GF-D8 (cell line): Measurements from ENCODE around the gene ATXN2.

Experiments used
- DNase-seq: peaks from one replicate; lab custom pipeline; 2025; lab: John Stamatoyannopoulos, UW

Gene ATXN2

DNA sequence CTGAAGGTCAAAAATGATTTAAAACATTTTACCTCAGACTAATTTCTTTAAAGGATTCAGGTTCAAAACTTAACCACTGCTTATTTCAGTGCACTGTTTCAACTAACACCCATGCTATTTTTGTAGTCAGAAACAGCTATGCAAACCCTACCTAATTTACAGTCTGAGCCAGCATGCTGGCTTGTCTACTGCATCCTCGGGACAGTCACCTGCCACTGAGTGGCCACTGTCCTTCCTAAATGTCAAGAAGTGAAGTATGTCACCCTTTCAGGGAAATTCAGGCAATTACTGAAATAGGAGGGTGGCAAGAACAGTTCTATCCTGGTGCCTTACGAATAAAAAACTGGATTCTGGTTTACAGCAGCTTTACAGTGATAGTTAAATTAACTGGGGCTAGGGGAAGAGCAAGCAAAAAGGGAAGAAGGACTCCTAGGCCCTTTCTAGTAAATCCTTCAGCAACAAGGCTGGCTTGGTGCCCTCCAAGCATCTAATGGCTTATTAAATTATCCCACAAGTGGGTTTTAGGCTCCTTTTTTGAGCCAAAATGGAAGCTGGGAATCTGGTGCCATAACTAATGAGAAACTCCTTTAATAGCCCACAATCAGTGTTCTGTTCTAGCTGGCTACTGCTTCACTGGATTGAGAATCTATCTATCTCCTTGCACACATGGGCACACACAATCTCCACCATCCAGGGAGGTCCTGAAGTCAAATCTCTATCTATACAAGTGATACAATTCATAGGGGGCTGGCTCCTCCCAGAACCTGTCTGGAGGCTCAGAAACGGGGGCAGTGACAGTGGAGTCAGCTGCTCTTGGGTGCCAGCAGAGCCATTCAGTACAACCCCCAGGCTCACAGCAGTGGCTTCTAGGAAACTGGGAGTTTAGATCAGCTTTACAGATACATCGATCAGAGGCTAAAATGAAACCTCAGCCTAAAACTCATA, 150.0 kb downstream of the ATXN2 start:
- DNase-seq = no peak

DNA sequence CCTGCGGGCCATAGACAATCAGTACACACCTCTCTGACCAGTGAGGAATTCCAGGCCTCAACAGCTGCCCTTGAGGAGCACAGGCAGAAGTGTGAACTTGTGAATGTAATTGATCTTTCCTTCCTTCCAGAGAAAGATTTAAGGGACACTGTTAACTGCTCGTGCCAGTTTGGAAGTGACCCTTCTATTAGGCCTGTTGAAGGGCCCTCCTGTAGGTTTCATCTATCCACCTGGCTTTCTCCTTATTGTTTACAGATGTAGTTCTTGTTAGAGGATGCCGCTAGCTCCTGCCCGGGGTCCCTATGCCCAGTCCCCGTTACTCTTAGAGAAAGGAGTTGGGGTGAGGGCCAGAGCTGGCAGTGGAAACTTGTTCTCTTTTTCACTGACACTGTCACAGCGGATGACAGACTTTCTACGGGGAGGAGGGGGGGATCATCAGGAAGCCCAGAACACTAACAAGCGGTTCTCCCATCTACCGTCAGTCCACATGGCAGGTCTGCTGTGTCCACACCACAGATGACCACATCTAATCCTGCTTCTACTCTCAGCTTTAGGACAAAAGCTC, 150.8 kb downstream of the ATXN2 start:
- DNase-seq = no peak

DNA sequence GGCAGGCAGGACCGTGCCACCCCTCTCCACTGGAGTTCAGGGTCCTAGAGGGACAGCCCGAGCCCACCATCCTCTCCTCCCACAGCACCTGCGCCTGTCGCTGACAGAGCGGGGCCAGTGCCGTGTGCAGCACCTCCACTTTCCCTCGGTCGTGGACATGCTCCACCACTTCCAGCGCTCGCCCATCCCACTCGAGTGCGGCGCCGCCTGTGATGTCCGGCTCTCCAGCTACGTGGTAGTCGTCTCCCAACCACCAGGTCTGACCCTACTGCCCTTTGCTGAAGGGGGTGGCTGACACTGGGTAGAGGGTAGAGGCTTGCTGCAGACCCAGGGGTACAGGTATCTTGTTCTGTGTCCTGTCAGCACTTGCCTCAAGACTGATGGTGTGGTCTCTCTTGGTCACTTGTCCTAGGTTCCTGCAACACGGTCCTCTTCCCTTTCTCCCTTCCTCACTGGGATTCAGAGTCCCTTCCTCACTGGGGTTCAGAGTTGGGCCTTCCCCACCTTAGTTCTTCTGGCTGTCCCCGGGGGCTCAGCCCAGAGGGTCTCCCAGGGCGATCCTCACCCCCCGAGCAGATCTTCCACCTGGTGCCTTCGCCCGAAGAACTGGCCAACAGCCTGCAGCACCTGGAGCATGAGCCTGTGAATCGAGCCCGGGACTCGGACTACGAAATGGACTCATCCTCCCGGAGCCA, 151.4 kb downstream of the ATXN2 start:
- no peak for DNase-seq

DNA sequence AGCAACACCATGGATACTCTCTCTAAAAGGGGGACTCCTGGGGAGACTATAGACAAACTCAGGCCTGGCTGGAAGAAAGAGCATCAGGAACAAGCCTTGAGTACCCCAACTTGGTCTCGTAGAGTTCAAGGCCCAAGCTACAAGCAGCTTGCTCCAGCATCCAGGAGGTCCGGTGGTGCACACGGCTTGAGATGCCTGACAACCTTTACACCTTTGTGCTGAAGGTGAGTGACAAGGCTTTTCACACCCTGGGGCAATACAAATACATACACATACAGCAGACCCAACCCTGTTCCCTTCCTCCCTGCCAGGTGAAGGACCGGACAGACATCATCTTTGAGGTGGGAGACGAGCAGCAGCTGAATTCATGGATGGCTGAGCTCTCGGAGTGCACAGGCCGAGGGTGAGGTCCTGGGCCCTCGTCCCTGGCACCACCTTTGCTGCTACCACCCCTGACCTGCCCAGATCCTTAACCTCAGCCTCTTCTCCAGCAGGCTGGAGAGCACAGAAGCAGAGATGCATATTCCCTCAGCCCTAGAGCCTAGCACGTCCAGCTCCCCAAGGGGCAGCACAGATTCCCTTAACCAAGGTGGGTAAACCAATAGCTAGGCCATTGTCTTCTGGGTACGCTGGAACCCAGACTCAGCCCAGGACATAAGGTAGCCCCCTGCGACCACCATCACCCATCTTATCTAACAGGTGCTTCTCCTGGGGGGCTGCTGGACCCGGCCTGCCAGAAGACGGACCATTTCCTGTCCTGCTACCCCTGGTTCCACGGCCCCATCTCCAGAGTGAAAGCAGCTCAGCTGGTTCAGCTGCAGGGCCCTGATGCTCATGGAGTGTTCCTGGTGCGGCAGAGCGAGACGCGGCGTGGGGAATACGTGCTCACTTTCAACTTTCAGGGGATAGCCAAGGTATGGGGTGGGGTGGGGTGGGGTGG, 152.2 kb downstream of the ATXN2 start:
- no peak for DNase-seq

DNA sequence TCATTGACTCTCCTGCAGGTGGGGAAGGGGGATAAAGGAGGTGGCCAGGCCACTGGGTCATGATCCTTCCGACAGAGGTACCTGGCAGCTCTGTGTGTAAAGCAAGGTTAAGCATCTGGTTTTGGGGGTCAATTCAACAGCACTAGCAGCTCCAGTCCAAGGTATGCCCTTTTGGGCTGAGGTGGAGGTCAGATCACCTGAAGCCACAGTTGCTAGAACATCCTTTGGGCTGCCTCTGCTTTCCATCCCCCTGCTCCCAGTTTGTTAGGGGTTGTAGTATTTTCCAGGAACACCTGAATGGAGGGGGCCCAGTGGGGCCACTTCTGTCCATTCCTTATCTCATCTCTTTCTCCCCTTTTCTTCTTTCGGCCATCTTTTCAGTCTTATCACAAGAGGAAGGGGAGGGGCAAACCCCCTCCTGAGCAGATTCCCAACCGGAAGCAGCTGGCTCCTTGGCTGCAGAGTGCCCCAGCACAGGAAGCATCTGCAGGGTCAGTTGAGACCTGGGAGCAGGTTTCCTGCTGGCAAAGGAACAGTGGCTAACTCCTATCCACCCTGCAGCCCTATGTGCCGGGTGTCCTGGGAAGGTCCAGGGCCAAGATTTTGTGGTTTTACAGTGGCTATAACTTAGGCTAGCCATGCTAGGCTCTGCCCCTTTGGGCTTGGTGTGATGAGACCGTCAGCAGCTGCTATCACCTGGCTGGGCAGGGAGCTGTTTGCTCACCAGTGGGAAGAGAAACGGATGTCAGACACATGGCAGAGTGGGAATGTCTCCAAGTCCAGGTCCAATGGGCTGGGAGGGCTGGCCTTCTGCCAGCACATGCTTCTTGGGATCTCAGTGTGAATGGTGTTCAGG, 153.2 kb downstream of the ATXN2 start:
- DNase-seq = peak; percentile 32

DNA sequence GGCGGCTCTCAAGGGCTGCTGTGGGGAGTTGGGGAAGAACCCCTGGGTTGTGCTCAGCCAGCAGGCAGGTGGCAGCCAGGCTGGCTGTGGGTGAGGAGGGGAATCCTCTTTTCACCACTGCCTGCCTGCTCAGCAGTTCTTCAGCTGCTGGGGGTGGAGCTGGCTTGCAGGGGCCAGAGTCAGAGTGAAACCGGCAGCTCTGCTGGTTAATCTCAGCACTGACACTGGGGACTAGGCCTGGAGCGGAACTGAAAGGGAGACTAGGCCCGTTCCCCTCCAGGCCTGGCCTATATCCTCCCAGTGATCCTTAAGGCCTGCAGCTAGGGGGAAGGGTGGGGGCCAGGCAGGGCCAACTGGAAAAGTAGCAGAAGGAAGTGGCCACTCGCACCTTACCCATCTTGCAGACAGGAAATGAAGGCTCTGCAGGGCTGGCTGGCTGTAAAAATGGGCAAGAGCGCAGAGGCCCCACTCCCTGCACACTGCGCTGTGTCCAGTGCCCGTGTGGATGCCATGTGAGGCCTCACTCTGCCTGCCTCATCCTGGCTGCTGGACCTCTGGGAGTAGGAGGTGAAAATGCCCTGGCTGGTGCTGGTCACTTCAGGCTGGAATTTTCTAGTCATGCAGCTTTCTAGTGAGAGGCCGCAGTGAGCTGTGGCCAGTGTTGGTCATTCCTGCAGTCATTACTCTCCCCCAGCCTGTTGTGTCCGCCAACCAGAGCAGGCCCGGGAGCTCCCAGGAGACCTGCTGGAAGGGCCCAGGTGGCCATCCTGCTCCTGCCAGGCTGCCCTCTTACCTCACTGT, 154.0 kb downstream of the ATXN2 start:
- DNase-seq = peak; percentile 60

DNA sequence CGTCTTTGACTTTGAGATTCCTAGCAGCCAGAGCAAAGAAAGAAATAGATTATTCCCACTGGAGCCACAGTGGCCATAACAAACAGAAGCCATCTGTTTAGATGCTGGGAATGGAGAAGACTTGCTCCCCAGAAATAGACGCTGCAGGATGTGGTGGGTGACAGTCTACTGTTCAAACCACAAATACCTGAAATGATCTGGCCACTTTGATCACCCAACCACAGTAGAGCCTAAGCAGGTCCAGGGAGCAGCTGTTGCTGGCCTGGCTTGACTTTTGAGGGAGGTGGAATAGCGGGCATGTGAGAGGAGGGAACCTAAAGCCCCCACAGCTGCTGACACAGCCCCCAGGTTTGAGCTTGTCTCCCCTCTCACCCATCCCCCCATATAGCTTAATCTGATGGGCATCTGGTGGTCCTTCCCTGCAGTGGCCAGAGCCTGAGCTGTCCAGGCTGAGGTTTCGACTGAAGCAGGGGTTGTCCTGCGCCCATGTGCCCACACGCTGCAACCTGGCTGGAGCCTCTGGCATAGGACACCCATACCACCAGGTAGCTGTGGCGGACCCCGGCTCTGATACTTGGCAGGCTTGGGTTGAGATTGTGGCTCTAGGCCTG, 154.7 kb downstream of the ATXN2 start:
- no peak for DNase-seq

DNA sequence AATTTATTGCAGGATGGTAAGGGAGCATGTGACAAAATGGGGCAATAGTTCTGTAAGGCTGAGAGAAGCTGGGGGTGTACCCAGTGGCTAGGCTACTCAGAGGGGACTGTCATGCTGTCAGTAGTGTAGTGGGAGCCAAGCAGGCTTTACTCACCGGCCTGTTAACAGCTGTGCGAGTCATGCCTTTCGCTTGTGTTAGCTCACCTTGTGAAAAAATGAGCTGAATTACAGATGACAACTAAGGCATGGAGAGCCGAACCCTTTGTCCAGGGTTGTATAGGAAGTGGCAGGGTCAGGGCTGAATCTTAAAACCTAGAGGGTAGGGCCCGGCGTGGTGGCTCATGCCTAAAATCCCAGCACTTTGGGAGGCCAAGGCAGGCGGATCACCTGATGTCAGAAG, 155.5 kb downstream of the ATXN2 start:
- DNase-seq = no peak

DNA sequence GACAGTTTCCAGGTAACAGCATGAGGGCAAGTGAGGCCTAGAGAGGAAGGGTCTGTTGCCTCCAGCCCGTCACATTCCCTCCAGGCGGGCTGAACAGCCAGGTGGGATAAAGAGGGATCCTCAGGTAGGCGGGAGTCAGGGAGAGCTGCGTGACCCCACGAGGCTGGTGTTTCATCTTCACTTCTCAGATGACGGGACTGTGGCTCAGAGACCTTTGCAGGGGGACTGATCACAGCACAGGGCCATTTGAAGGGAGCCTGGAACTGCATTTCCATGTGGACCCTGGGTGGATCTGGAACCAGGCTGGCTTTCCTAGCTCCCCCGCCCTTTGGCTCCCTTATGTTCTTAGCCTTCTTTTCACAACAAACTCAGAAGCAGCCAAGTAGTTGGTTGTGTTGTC, 156.0 kb downstream of the ATXN2 start:
- DNase-seq = no peak

DNA sequence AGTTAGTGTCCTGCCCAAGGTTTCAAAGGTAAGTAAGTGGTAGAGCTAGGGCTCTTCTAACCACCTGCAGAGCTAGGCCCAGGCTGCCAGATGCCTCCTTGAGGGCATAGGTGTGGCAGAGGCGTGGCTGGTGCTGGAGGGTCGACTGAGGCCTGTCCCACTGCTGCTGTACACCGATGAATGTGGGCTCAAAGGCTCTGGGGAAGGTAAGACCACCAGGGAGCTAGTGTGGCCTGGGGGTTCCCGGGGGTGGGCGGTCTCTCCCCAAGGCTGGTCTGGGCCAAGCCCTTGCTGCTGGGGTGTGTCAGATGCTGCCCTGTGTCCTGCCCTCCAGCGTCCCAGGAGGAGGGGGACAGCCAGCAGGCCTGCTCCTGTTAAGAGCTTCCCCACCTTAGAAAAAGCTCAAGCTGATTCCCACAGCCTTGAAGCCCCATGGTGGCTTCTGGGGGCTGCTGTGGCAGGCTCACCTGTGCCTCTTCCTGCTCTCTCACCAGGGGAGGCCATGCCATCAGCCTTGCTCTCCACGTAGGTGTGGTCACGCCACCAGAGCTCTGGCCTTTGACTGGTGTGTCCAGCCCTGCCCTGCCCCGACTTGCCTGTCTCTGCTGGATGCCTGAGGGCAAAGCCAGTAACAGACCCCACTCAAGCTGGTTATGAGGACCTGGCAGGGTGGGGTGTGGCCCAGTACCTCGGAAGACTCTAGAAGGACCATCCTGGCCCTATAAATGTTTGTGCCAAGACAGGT, 156.6 kb downstream of the ATXN2 start:
- DNase-seq = no peak

DNA sequence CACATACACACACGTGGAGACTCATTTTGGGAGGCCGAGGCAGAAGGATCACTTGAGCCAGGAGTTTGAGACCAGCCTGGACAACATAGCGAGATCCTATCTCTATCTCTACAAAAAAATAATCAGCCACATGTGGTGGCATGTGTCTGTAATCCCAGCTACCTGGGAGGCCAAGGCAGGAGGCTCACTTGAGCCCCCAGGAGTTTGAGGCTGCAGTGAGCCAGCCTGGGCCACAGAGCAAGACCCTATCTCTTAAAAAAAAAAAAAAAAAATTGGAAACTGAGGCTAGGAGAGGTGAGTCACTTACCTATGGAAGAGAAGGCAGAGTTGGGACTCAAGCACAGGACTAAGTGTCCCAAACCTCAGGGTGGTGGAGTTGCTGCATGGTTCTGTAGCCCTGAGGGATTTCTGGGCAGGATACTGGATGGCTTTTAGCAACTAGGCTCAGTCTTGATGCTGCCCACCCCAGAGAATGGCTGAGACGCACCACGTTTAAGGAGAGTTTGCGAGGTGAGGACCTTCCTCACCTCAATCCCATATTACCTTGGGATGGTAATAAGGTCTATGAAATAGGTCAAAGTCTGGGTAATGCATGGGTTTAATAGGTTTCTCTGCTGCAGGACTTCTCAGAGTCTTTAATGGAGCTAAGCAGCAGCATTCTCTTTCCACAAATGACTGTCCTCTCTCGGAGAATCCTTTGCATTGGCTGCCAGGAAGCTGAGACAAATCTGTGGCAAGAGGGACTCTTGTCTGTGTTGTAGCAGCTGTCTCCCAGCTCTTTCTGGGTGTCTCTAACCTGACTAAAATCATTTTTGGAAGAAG, 157.8 kb downstream of the ATXN2 start:
- no peak for DNase-seq

DNA sequence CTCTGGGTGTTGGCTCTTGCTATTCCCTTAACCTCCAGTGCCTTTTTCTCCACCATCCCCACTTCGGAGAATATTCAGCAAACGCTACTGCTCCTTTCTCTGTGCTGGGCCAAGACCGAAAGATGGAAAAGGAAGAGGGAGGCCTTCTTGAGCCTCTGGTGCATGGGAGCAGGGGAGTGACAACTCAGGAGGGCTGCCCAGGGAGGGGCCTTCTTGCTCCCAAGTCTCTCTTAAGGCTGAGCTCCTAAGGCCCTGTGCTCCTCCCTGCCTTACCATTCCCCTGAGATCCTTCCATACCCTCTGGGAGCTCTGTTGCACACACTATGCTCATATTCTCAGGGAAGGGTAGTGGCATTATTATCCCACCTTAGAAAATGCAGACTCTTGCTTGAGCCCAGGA, 158.5 kb downstream of the ATXN2 start:
- no peak for DNase-seq

DNA sequence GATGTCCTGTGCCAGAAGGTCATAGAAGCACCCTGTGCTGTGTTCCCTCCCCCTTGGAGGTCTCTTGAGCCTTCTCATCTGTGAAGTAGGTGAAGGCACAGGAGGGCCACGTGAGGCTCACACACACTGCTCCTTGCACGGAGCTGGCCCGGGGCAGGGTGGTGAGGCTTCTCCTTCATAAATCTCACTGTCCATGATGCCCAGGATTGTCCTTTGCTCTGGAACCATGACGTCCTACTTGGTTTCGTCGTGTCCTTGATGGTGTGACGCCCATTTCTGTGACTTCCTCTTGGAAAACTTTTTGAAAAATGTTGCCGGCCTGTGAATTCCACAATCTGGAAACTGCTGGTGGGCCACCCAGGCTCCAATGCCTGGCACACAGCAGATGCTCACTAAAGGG, 159.0 kb downstream of the ATXN2 start:
- DNase-seq = no peak

DNA sequence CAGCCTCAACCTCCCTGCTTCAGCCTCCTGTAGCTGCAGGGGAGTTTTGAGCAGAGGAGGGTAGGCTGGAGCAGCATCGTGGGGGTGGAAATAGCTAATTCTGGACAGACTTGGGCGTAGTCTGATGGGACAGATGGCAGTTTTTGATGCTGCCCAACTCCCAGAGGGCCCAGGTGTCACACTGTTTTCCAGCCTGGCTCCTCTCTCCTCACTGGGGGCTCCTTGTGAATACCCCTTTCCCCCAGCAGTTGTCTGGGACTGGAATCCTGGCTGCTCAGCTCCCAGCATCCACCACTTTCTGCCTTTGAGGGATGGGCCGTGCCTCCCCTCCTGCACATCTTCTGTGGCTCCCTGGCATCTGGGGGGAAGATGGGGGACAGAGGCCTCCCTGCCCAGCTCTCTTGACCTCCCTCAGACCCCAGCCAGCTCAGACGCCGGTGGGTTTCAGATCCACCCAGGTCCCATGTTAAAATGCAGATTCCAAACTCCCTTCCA, 159.4 kb downstream of the ATXN2 start:
- no peak for DNase-seq

DNA sequence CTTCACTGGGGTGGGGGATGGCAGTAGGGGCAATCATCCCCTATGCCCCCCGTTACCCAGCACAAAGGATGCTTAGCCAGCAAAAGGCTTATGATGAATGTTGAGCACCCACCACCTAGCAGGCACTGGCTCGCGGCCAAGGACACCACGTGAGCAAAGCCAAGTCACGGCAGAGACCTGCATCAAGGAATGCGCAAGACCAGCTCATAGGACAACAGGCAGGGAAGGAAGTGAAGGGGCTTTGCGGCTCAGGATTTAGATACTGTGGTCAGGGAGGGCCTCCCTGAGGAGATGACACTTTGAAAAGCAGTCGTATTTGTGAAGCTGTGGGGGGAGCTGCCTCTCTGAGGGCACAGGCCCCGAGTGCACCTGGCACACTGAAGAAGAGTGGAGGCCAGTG, 160.6 kb downstream of the ATXN2 start:
- DNase-seq = peak; percentile 96

DNA sequence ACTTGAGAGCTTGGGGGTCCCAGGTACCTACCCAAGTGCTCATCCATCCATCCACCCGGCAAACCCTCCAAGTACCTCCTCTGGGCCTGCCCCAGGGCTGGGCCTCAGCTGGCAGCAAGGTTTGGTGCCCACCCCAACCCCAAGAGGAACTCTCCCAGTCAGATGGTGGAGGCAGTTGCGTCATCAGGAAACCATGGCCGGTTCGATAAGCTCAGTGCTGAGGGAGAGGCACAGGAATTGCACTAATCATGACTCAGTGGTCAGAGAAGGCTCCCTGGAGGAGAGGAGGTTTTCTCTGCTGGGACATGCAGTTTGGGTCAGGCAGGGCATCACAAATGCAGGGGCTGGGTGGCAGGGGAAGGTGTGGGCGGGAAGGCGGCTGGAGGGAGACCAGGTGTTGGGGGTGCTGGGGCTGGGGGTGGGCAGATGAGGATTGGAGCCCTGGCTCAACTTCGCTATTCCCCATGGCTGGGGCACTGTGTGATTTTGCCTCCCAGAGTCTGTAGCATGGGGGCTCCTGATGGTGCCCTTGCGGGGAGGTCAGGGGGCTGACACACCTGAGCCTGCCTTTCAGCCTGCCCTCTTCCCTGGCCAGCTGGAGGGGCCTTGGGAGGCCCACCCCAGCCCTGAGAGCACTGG, 161.2 kb downstream of the ATXN2 start:
- DNase-seq = peak; percentile 92

DNA sequence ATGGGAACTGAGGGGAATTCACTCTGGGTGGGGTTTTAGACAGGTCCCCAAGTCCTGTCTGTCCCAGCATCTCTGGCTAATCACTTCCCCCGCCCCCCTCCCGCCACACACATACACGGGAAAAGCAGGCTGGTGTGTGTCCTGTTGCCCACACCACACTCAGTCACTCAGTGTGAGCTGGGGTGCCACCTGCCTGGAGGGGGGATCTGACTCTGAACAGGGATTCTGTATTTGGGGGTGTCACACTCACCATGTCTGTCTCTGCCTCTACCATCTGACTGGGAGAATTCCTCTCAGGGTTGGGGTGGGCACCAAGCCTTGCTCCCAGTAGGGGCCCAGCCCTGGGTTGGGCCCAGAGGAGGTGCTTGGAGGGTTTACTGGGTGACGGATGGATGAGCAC, 162.3 kb downstream of the ATXN2 start:
- no peak for DNase-seq
